ENCODE measurements around the gene PROM1. TPM values are rescaled to one million over a fixed set of nuclear protein-coding genes. Genes with fewer than 3 reads are reported as not detected.

The PROM1 gene
- total RNA-seq, 1 experiment from 2014 or later, result 17.7 TPM

GRCh38 chr4:15938640-15939039 is 145.2 kb downstream of the PROM1 start, which contains the start of gene FGFBP1:
Gene FGFBP1 (minus strand): TSS chr4:15938740. CDS start chr4:15936632, 2,108 bp downstream.
- no TSS peak for BruUV-seq (replicated peaks)
- ChIA-PET RAD21 (ENCODE audit: low non-redundant PET in 1 of 2, low total read pairs in 2 of 2, uncharacterized antibody in 2 of 2, unreplicated experiment in 2 of 2) (interaction anchor here in 1 of 2 experiments (2.1 kb wide), 1 partner anchor 56 kb away, joined by 5 read pairs; no protein-coding TSS in a partner anchor), CTCF (interaction anchor here (1.0 to 1.7 kb wide), 3 partner anchors 17 to 133 kb away, joined by 7 to 8 read pairs (median 7); no protein-coding TSS in a partner anchor), POLR2A (interaction anchor here (0.9 to 1.3 kb wide), 3 partner anchors 16 to 132 kb away, joined by 3 to 4 read pairs (median 4); no protein-coding TSS in a partner anchor)
- no peak for TF ChIP-seq POLR2A (IDR thresholded peaks at IDR 0.05; ENCODE audit: borderline replicate concordance, extremely low read depth, insufficient read depth, insufficient read length)
- TF ChIP-seq CEBPB (IDR thresholded peaks at IDR 0.05; ENCODE audit: low read depth), result no peak
- no peak for TF ChIP-seq CBX3 (IDR thresholded peaks at IDR 0.05; ENCODE audit: low read depth)
- no peak for TF ChIP-seq POLR2AphosphoS5 (IDR thresholded peaks at IDR 0.05; ENCODE audit: low read depth, low read length)
- no peak for TF ChIP-seq ZNF274 (IDR thresholded peaks at IDR 0.05; ENCODE audit: low read depth, low read length)
- peak within 1 kb of the TSS; percentile 55 for H2AFZ ChIP-seq (ENCODE audit: low read depth, low read length, poor library complexity, severe bottlenecking)
- peaks cover 11 to 28% of the 10 kb centered on the region in 2 experiments for H3K4me1 ChIP-seq (ENCODE audit: control insufficient read depth in 1 of 2, insufficient read depth in 2 of 2, low read length in 2 of 2)
- H4K20me1 ChIP-seq (ENCODE audit: insufficient read depth), result no peaks in the 10 kb centered on the region
- H3K9me3 ChIP-seq (ENCODE audit: control insufficient read depth in 1 of 2, insufficient read depth in 1 of 2, low read depth in 1 of 2, low read length in 2 of 2), result no peaks in the 10 kb centered on the region
- DNase-seq (ENCODE audit: low read depth, low spot score) (no peak), ATAC-seq (no peak)
- no peaks in the 10 kb centered on the region for H3K27me3 ChIP-seq (ENCODE audit: insufficient read depth, low read length)
- peak within 1 kb of the TSS; percentile 78 for H3K4me2 ChIP-seq (ENCODE audit: low read length)
- H3K27ac ChIP-seq (ENCODE audit: low read depth, low read length), result 0 out of 2 replicates have a peak within 1 kb of the TSS, but pooled peaks have one; percentile 15
- no peaks in the 10 kb centered on the region for H3K79me2 ChIP-seq (ENCODE audit: insufficient read depth, low read length)
- no peaks in the 10 kb centered on the region for H3K9me2 ChIP-seq (ENCODE audit: insufficient read depth)
- H3K9ac ChIP-seq (ENCODE audit: low read length), result peak within 1 kb of the TSS; percentile 41
- intact Hi-C loops (cut with micrococcal nuclease), result loop anchor here (5.0 kb wide), 1 partner anchor 46 kb away; no protein-coding TSS in a partner anchor
- peak within 1 kb of the TSS; percentile 18 to 45 for H3K4me3 ChIP-seq (replicated peaks in 1 of 2; ENCODE audit: low read depth in 1 of 2, low read length in 2 of 2)
- no peaks in the 10 kb centered on the region for H3K36me3 ChIP-seq (ENCODE audit: control insufficient read depth in 1 of 2, insufficient read depth in 2 of 2, low read length in 2 of 2)

- H3K4me1 ChIP-seq (ENCODE audit: control insufficient read depth in 1 of 2, insufficient read depth in 2 of 2, low read length in 2 of 2), result peaks cover 11 to 28% of the 10 kb centered on the region in 2 experiments
- no peaks in the 10 kb centered on the region for H3K79me2 ChIP-seq (ENCODE audit: insufficient read depth, low read length)
- 0 out of 2 replicates have a peak, but pooled peaks have one; percentile 19 for TF ChIP-seq CBX3 (IDR thresholded peaks at IDR 0.05; ENCODE audit: low read depth)
- no peak for TF ChIP-seq RAD21 (IDR thresholded peaks at IDR 0.05; ENCODE audit: low read depth)
- TF ChIP-seq ZBTB33 (IDR thresholded peaks at IDR 0.05; ENCODE audit: extremely low read depth, insufficient replicate concordance, low read length), result no peak
- TF ChIP-seq CTCF (IDR thresholded peaks at IDR 0.05 in 2 of 3, conservative IDR thresholded peaks at IDR 0.05 in 1 of 3; ENCODE audit: borderline replicate concordance in 1 of 3, insufficient read depth in 1 of 3, low read depth in 2 of 3, low read length in 2 of 3), result no peak
- TF ChIP-seq SP1 (IDR thresholded peaks at IDR 0.05; ENCODE audit: low read depth), result peak; percentile 38; the same call in 1 of the 2 replicates
- TF ChIP-seq MAX (IDR thresholded peaks at IDR 0.05), result peak; percentile 45; the same call in 1 of the 2 replicates
- peak; percentile 44; the same call in 1 of the 2 replicates for TF ChIP-seq POLR2AphosphoS5 (IDR thresholded peaks at IDR 0.05; ENCODE audit: low read depth, low read length)
- no peak for TF ChIP-seq POLR2A (IDR thresholded peaks at IDR 0.05; ENCODE audit: borderline replicate concordance, extremely low read depth, insufficient read depth, insufficient read length)
- POLR2A ChIA-PET, result interaction anchor here (0.9 to 1.3 kb wide), 3 partner anchors 16 to 132 kb away, joined by 3 to 4 read pairs (median 4); no protein-coding TSS in a partner anchor
- no peaks in the 10 kb centered on the region for H3K9me2 ChIP-seq (ENCODE audit: insufficient read depth)
- RAD21 ChIA-PET (ENCODE audit: low non-redundant PET in 1 of 2, low total read pairs in 2 of 2, uncharacterized antibody in 2 of 2, unreplicated experiment in 2 of 2), result interaction anchor here in 1 of 2 experiments (2.1 kb wide), 1 partner anchor 56 kb away, joined by 5 read pairs; no protein-coding TSS in a partner anchor
- peak overlapping the region; percentile 78 for H3K4me2 ChIP-seq (ENCODE audit: low read length)
- H4K20me1 ChIP-seq (ENCODE audit: insufficient read depth), result no peaks in the 10 kb centered on the region
- peak; percentile 34 for DNase-seq (ENCODE audit: low read depth, low spot score)
- peak overlapping the region; percentile 18 to 45 for H3K4me3 ChIP-seq (replicated peaks in 1 of 2; ENCODE audit: low read depth in 1 of 2, low read length in 2 of 2)
- H3K9ac ChIP-seq (ENCODE audit: low read length), result peak overlapping the region; percentile 41
- BruUV-seq (replicated peaks), result no TSS peak
- no peaks in the 10 kb centered on the region for H3K27me3 ChIP-seq (ENCODE audit: insufficient read depth, low read length)
- CTCF ChIA-PET, result interaction anchor here (1.0 to 1.7 kb wide), 3 partner anchors 18 to 133 kb away, joined by 7 to 8 read pairs (median 7); no protein-coding TSS in a partner anchor
- ATAC-seq, result peak; percentile 88
- 0 out of 2 replicates have a peak overlapping the region, but pooled peaks have one; percentile 15 for H3K27ac ChIP-seq (ENCODE audit: low read depth, low read length)
- no peaks in the 10 kb centered on the region for H3K9me3 ChIP-seq (ENCODE audit: control insufficient read depth in 1 of 2, insufficient read depth in 1 of 2, low read depth in 1 of 2, low read length in 2 of 2)
- intact Hi-C loops (cut with micrococcal nuclease), result loop anchor here (5.0 kb wide), 1 partner anchor 46 kb away; no protein-coding TSS in a partner anchor
- H2AFZ ChIP-seq (ENCODE audit: low read depth, low read length, poor library complexity, severe bottlenecking), result peak overlapping the region; percentile 55
- H3K36me3 ChIP-seq (ENCODE audit: control insufficient read depth in 1 of 2, insufficient read depth in 2 of 2, low read length in 2 of 2), result no peaks in the 10 kb centered on the region
Measured at GRCh38 chr4:15938182-15938581, 145.6 kb downstream of the PROM1 start.

Data from HCT116 (cell line).